T-helper 17 cell (primary cell): Measurements from ENCODE around the gene TKT. TPM values are rescaled to one million over a fixed set of nuclear protein-coding genes. Genes with fewer than 3 reads are reported as not detected.
A peak's percentile ranks its signal among the peaks of the same experiment; 100 is the strongest.
"Not testable (repeated sequence)": the region's sequence is repeated elsewhere in the genome, so short reads cannot be mapped to it uniquely, and the experiment has no call there.

Experiments used
- ATAC-seq: fragments of 150-1000 bp; cut with Tn5 transposase; 2 replicates; pipeline ENCODE4 v1.10.0; 2021; ENCODE audit warnings: mild to moderate bottlenecking, moderate library complexity
- DNase-seq, 3 donors: peaks; one replicate each; pipeline versions ENCODE4 v3.0.0 to v3.0.0-alpha.2; 2020 to 2021
- H3K9me3 ChIP-seq: one replicate; pipeline ENCODE4 v1.7.0; 2013; ENCODE audit warnings: low read length, mild to moderate bottlenecking; ENCODE audit not compliant: control insufficient read depth, poor library complexity, severe bottlenecking
- H3K27ac Mint-ChIP-seq: one replicate; pipeline ENCODE4 v1.8.0; 2022; ENCODE audit warnings: mild to moderate bottlenecking, moderate library complexity, mixed read lengths
- H3K27me3 Mint-ChIP-seq: one replicate; pipeline ENCODE4 v1.8.0; 2022; ENCODE audit warnings: mixed read lengths
- H3K36me3 Mint-ChIP-seq: one replicate; pipeline ENCODE4 v1.8.0; 2022; ENCODE audit warnings: low read depth, mixed read lengths
- H3K4me1 Mint-ChIP-seq: one replicate; pipeline ENCODE4 v1.8.0; 2022; ENCODE audit warnings: mild to moderate bottlenecking, mixed read lengths
- H3K4me3 Mint-ChIP-seq: one replicate; pipeline ENCODE4 v1.8.0; 2022; ENCODE audit warnings: mild to moderate bottlenecking, moderate library complexity, mixed read lengths
- total RNA-seq, 4 donors: library from RNA in 2 of 4; stranded (reverse) in 2 of 4; gene quantifications; one replicate each; pipeline ENCODE4 v1.2.3 and lab custom pipeline; 2022 to 2026

TKT gene, protein sequence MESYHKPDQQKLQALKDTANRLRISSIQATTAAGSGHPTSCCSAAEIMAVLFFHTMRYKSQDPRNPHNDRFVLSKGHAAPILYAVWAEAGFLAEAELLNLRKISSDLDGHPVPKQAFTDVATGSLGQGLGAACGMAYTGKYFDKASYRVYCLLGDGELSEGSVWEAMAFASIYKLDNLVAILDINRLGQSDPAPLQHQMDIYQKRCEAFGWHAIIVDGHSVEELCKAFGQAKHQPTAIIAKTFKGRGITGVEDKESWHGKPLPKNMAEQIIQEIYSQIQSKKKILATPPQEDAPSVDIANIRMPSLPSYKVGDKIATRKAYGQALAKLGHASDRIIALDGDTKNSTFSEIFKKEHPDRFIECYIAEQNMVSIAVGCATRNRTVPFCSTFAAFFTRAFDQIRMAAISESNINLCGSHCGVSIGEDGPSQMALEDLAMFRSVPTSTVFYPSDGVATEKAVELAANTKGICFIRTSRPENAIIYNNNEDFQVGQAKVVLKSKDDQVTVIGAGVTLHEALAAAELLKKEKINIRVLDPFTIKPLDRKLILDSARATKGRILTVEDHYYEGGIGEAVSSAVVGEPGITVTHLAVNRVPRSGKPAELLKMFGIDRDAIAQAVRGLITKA
- total RNA-seq (100 to 1,000 TPM; 105 to 109 TPM), total RNA-seq (lab: John Stamatoyannopoulos, UW) (90.2 to 125 reads per million in 2 donors)

DNA sequence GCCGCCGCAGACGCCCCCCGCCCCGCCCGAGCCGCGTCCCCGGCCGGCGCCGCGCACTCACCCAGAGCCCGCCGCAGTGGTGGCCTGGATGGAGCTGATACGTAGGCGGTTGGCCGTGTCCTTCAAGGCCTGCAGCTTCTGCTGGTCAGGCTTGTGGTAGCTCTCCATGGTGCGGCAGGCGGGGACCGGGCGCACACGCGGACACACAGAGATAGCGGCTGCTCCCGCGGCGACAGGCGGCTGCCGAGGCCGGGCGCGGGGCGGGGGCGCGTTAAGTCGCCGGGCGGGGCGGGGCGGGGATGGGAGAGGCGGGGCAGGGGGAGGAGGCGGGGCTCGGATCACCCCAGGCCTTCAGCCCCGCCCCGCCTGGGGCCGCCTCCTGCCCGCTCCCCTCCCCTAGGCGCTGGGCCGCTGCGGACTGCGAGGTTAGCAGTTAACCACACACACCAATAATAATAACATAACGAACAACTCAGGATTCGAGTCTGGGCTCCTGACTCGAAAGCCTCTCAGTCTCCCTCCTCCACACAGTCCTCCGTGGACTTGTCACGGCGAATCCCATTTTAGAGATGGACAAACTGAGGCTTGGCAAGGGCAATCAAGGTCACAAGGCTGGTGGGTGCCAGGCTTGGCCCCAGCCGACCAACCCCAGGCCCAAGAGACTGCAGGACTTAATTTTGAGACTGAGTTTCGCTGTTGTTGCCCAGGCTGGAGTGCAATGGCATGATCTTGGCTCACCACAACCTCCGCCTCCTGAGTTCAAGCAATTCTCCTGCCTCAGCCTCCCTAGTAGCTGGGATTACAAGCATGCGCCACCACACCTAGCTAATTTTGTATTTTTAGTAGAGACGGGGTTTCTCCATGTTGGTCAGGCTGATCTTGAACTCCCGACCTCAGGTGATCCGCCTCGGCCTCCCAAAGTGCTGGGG, at the start of gene TKT:
Gene TKT, minus strand, starts transcription at position 248 of the 929 bp plus-strand sequence. Its CDS starts 80 bp downstream, at position 168.
- no peaks in the 10 kb centered on the region for H3K27me3 Mint-ChIP-seq
- H3K36me3 Mint-ChIP-seq, result no peaks in the 10 kb centered on the region
- ATAC-seq (peak; percentile 84), DNase-seq (peak; percentile 65 to 82 (median 75))
- peak within 1 kb of the TSS; percentile 94 for H3K4me3 Mint-ChIP-seq
- no peaks in the 10 kb centered on the region for H3K9me3 ChIP-seq
- peak within 1 kb of the TSS; percentile 67 for H3K27ac Mint-ChIP-seq
- H3K4me1 Mint-ChIP-seq, result peaks cover 25% of the 10 kb centered on the region

DNA sequence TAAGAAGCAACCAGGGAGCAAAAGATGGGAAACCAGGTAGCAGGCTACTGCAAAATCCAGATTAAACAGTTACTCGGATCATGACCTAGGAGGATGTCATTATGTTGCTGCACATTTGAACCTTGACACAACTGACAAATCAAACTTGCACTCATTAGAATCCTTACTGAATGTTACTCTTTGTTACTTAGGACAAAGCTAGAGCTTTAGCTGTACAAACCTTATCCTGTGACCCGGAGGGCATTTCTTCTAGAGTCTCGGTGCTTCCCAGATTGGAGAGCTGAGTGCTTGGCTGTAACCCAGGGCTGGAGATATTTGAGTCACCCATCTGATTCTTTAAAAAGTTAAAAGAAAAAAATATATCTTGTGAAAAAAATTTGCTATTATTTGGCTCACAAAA, 48.1 kb upstream of the TKT start:
- no peak overlapping the region for H3K4me3 Mint-ChIP-seq
- H3K4me1 Mint-ChIP-seq, result peaks cover 3% of the 10 kb centered on the region
- no peak overlapping the region for H3K27ac Mint-ChIP-seq
- no peaks in the 10 kb centered on the region for H3K9me3 ChIP-seq
- no peaks in the 10 kb centered on the region for H3K27me3 Mint-ChIP-seq
- DNase-seq, result no peak
- H3K36me3 Mint-ChIP-seq, result peaks cover 8% of the 10 kb centered on the region
- ATAC-seq, result no peak

DNA sequence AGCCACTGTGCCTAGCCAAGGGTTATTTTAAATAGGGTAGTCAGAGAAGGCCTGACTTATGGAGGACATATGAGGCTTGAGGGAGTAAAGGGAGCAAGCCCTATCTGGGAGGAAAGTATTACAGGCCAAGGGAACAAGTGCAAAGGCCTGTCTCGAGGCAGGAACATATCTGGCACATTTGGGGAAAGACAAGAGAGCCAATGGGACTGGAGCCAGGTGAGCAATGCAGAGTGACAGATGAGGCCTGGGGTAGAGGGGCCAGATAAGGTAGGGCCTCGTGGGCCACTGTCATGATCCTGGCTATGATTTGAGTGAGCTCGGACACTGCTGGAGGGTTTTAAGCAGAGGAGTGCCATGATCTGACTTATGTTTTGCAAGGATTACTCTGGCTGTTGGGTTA, 47.7 kb upstream of the TKT start:
- DNase-seq, result no peak
- no peak overlapping the region for H3K27ac Mint-ChIP-seq
- H3K4me1 Mint-ChIP-seq, result peaks cover 3% of the 10 kb centered on the region
- peaks cover 8% of the 10 kb centered on the region for H3K36me3 Mint-ChIP-seq
- ATAC-seq, result no peak
- no peaks in the 10 kb centered on the region for H3K27me3 Mint-ChIP-seq
- no peak overlapping the region for H3K4me3 Mint-ChIP-seq
- no peaks in the 10 kb centered on the region for H3K9me3 ChIP-seq

DNA sequence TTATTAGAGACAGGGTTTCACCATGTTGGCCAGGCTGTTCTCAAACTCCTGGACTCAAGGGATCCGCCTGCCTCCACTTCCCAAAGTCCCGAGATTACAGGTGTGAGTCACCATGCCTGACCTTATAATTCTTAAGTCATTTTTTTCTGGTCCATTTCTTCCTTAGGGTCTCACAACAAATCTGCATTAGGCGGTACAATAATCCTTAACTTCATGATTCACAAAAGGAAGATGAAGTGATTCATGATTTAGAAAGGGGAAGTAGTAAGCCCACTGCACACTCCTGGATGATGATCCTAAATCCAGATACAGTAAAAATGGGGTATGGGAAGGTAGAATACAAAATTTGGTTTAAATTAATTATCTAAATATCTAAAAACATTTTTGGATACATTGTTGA, 45.0 kb upstream of the TKT start:
- H3K4me1 Mint-ChIP-seq, result peaks cover 3% of the 10 kb centered on the region
- ATAC-seq (no peak), DNase-seq (no peak)
- peaks cover 8% of the 10 kb centered on the region for H3K36me3 Mint-ChIP-seq
- peak overlapping the region; percentile 41 for H3K27ac Mint-ChIP-seq
- H3K4me3 Mint-ChIP-seq, result no peak overlapping the region
- H3K27me3 Mint-ChIP-seq, result no peaks in the 10 kb centered on the region
- H3K9me3 ChIP-seq, result no peaks in the 10 kb centered on the region

DNA sequence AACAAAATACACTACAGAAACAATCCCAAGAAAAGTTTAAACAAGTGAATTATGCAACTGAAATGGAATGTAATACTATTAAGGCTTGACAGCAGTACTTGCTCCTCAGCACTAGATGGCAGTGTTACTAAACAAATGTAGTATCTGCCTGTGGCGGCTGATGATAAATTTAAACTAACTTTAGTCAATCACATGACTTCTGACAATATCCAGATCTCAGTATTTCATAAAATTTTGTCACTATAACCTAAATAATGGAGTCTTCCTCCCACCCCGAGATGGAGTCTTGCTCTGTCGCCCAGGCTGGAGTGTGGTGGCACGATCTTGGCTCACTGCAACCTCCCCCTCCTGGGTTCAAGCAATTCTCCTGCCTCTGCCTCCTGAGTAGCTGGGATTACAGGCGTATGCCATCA, 43.8 kb upstream of the TKT start:
- H3K9me3 ChIP-seq, H3K27ac Mint-ChIP-seq, H3K27me3 Mint-ChIP-seq, H3K4me1 Mint-ChIP-seq, H3K4me3 Mint-ChIP-seq, DNase-seq, H3K36me3 Mint-ChIP-seq: not testable (repeated sequence)
- peak; percentile 85 for ATAC-seq

DNA sequence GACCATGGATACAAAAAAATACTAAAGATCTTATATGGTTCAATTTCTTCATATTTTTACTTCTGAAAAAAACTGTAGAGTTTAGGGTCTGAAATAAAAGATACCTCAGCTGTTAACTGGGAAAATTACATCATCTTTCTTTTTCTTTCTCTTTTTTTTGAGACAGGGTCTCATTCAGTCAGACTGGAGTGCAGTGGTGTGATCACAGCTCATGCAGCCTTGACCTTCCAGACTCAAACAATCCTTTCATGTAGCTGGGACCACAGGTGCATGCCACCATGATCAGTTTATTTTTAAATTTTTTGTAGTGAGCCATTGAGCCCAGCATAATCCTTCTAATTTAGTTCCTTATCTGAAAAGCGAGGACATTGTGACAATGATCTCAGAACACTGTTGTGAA, 39.6 kb upstream of the TKT start:
- DNase-seq (no peak), ATAC-seq (no peak)
- H3K4me1 Mint-ChIP-seq, result peaks cover 6% of the 10 kb centered on the region
- no peak overlapping the region for H3K27ac Mint-ChIP-seq
- H3K4me3 Mint-ChIP-seq, result no peak overlapping the region
- H3K36me3 Mint-ChIP-seq, result peaks cover 6% of the 10 kb centered on the region
- no peaks in the 10 kb centered on the region for H3K27me3 Mint-ChIP-seq
- H3K9me3 ChIP-seq, result no peaks in the 10 kb centered on the region

DNA sequence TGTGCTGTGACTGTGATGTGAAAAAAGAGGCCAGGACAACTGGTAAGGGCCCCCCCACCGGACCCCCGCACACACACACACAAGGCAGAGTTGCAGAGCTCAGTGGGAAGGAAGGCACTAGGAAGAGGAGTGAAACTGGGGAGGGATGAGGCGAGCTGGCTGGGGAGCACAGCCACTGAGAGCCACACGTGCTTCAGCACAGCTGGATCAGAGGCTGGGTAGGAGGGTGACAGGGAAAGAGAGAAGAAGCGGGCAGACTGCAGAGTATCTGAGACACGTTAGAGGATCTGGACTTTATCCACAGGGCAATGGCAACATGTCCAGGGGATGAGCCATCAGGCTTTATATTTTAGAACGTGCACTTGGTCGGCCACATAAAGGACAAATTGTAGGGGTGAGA, 38.0 kb upstream of the TKT start:
- no peak for ATAC-seq
- H3K27me3 Mint-ChIP-seq, result no peaks in the 10 kb centered on the region
- peak overlapping the region; percentile 85 for H3K27ac Mint-ChIP-seq
- DNase-seq, result no peak
- peak overlapping the region; percentile 49 for H3K4me3 Mint-ChIP-seq
- H3K9me3 ChIP-seq, result no peaks in the 10 kb centered on the region
- peaks cover 6% of the 10 kb centered on the region for H3K36me3 Mint-ChIP-seq
- peaks cover 6% of the 10 kb centered on the region for H3K4me1 Mint-ChIP-seq

DNA sequence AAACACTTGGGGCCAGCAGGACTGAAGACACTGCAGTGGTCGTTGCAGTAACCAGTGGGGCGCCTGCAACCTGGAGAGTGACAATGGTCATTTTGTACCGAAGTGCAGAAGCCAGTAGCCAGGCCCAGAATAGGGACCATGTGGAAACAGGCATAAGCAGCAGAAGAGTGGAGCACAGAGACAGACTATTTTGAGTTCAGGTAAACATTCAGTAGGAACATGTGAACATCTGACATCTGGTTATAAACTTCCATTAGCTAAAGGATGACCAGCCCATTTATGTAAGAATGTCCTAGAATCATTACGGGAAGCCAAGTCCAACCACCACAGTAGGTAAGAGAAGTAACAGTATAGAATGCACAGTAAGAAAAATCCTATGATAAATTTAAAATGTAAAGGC, 32.4 kb upstream of the TKT start:
- ATAC-seq (no peak), DNase-seq (no peak)
- Mint-ChIP-seq H3K36me3 (no peaks in the 10 kb centered on the region), H3K4me1 (peaks cover 2% of the 10 kb centered on the region), H3K27ac (peak overlapping the region; percentile 71), H3K4me3 (no peak overlapping the region), H3K27me3 (no peaks in the 10 kb centered on the region)
- no peaks in the 10 kb centered on the region for H3K9me3 ChIP-seq

DNA sequence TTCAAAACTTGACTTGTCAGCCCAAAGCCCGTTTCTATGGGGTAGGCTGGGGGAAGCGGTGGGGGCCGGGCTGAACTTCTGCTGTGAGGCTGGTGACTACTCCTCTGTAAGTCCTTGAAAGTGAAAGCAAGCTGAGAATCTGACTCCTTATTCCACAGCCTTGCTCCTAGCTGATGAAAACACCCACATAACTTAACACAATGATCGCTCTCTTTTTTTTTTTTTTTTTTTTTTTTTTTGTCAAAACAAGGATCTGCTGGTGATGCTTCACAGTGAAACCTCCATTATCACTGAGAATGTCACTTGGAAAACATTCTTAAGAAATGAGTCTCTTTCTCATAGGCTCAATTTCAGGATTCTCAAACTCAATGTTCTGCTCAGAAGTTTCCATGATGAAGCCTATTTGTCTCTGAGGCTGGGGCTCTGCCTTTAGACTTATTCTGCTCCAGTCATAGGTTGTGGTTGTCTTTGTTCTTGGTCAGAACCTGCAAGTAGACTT, 31.4 kb upstream of the TKT start:
- Mint-ChIP-seq H3K4me3 (no peak overlapping the region), H3K27ac (peak overlapping the region; percentile 71), H3K4me1 (peaks cover 2% of the 10 kb centered on the region), H3K27me3 (no peaks in the 10 kb centered on the region), H3K36me3 (no peaks in the 10 kb centered on the region)
- ATAC-seq (no peak), DNase-seq (no peak)
- no peaks in the 10 kb centered on the region for H3K9me3 ChIP-seq

DNA sequence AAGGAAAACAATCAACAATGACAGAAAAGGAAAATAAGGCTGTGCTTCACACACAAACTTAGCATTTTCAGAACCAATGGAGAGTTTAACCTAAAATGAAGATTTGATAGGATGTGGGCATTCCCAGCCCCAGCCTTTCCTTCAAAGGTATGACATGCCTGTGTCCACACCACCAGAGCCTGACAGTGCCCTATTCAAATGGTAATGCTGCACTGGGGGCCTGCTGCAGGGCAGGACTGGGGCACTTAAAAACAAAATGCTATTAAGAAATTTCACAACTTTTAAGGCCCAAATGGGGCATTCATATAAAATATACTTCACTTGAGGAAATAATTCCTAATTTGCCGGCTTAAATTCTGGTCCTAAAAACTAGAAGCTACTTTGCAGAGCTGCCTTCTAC, 30.9 kb upstream of the TKT start:
- peaks cover 2% of the 10 kb centered on the region for H3K4me1 Mint-ChIP-seq
- no peaks in the 10 kb centered on the region for H3K36me3 Mint-ChIP-seq
- no peak overlapping the region for H3K4me3 Mint-ChIP-seq
- no peak for ATAC-seq
- no peaks in the 10 kb centered on the region for H3K9me3 ChIP-seq
- no peaks in the 10 kb centered on the region for H3K27me3 Mint-ChIP-seq
- no peak for DNase-seq
- peak overlapping the region; percentile 71 for H3K27ac Mint-ChIP-seq

DNA sequence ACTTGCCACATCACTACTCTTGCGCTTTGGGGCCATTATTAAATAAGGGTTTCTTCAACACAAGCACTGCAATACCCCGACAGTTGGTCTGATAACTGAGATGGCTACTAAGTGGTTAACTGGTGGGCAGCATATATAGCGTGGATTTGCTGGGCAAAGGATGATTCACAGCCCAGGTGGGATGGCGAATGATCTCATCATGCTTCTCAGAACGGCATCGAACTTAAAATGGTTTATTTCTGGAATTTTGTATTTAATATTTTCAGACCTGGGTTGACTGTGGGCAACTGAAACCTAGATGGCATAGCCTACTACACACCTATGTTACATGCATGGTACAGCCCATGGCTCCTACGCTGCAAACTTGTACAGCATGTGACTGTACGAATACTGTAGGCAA, 26.8 kb upstream of the TKT start:
- ATAC-seq, result no peak
- DNase-seq, result no peak
- Mint-ChIP-seq H3K36me3 (no peaks in the 10 kb centered on the region), H3K4me3 (no peak overlapping the region), H3K27ac (no peak overlapping the region), H3K27me3 (no peaks in the 10 kb centered on the region), H3K4me1 (no peaks in the 10 kb centered on the region)
- no peaks in the 10 kb centered on the region for H3K9me3 ChIP-seq

DNA sequence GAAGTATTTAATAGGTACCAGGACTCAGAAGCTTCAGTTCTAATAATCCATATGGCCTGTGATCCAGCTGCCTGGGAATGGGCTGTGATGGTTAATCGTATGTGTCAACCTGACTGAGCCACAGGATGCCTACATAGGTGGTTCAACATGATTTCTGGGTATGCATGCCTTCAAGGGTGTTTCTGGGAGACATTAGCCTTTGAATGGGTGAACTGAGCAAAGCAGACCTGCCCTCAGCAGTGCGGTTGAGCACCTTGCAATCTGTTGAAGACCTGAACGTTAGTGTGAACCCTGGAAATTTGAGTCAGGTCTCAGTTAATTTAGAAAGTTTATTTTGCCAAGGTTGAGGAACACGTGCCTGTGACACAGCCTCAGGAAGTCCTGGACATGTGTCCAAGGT, 22.8 kb upstream of the TKT start:
- H3K36me3 Mint-ChIP-seq, result no peaks in the 10 kb centered on the region
- no peaks in the 10 kb centered on the region for H3K9me3 ChIP-seq
- no peak overlapping the region for H3K4me3 Mint-ChIP-seq
- H3K4me1 Mint-ChIP-seq, result peaks cover 3% of the 10 kb centered on the region
- no peaks in the 10 kb centered on the region for H3K27me3 Mint-ChIP-seq
- no peak for ATAC-seq
- H3K27ac Mint-ChIP-seq, result no peak overlapping the region
- DNase-seq, result no peak
